K562 (cell line): ENCODE measurements around the gene KRT35.

Experiments
- JUND ChIP-seq, 2 experiments: IDR thresholded peaks; 2 replicates in 1 of 2; 3 replicates in 1 of 2; pipeline ENCODE4 v1.6.1; 2011; ENCODE audit warnings: borderline replicate concordance in 2 of 2, low read depth in 2 of 2, low read length in 2 of 2, improper control_type of control experiment in 1 of 2, missing biosample characterization in 1 of 2, missing genetic modification characterization in 1 of 2, missing genetic modification reagents in 1 of 2
- TF ChIP-seq, protein P1 (sequence below), 2 experiments: fragments of 450-650 bp in 1 of 2; IDR thresholded peaks; 2 replicates each; pipeline ENCODE4 v1.6.1; 2011 to 2017; ENCODE audit warnings: low read depth in 2 of 2, antibody characterized with exemption in 1 of 2, borderline replicate concordance in 1 of 2, low read length in 1 of 2, mild to moderate bottlenecking in 1 of 2, mixed read lengths in 1 of 2; ENCODE audit not compliant: control insufficient read depth in 1 of 2

DNA sequence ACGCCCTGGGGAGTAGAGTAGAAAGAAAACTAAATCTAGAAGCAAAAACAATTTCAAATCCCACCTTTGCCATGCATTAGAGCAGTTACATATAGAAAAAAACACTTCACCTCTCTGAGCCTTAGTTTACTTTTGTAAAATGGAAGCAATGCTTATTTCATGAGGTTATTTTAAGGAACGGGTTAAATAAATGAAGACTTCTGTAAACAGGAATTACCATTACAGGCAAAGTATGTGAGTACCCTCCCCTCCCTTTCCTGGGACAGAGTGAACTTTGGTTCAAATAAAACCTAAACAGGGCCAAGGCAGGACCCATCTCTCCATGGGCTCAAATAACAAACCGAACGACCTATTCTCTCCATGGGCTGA, 42.3 kb upstream of the KRT35 start:
- TF ChIP-seq JUND (IDR thresholded peaks at IDR 0.05; ENCODE audit: borderline replicate concordance, low read depth, low read length) (no peak), JUND (tag; IDR thresholded peaks at IDR 0.05; ENCODE audit: borderline replicate concordance, low read depth, low read length) (no peak)
- TF ChIP-seq, protein P1, sequence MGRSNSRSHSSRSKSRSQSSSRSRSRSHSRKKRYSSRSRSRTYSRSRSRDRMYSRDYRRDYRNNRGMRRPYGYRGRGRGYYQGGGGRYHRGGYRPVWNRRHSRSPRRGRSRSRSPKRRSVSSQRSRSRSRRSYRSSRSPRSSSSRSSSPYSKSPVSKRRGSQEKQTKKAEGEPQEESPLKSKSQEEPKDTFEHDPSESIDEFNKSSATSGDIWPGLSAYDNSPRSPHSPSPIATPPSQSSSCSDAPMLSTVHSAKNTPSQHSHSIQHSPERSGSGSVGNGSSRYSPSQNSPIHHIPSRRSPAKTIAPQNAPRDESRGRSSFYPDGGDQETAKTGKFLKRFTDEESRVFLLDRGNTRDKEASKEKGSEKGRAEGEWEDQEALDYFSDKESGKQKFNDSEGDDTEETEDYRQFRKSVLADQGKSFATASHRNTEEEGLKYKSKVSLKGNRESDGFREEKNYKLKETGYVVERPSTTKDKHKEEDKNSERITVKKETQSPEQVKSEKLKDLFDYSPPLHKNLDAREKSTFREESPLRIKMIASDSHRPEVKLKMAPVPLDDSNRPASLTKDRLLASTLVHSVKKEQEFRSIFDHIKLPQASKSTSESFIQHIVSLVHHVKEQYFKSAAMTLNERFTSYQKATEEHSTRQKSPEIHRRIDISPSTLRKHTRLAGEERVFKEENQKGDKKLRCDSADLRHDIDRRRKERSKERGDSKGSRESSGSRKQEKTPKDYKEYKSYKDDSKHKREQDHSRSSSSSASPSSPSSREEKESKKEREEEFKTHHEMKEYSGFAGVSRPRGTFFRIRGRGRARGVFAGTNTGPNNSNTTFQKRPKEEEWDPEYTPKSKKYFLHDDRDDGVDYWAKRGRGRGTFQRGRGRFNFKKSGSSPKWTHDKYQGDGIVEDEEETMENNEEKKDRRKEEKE (IDR thresholded peaks at IDR 0.05; ENCODE audit: borderline replicate concordance in 1 of 2, control insufficient read depth in 1 of 2, low read depth in 2 of 2, low read length in 1 of 2) = no peak
